ENCODE measurements around the gene PSMB3.

PSMB3 gene

DNA sequence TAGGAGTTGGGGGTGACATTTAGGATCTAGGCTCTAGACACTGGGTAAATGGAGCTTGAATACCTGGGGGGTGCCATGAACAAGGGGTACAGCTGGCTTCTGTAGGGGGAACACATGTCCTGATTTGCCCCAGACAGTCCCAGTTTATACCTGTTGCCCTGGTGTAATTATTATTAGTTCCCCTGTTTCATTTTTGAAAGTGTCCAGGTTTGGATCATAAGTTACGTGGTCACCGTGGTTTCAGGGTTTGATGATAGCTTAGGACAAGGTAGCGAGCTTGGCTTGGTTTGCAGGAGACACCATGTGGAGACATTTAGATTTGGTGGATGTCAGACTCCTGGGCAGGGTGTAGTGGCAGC, 42.0 kb upstream of the PSMB3 start:
- TF ChIP-seq POLR2A (IDR thresholded peaks at IDR 0.05; ENCODE audit: low read length) (no peak), GATA1 (IDR thresholded peaks at IDR 0.05; ENCODE audit: low read depth, low read length) (no peak)
- no peak for DNase-seq

DNA sequence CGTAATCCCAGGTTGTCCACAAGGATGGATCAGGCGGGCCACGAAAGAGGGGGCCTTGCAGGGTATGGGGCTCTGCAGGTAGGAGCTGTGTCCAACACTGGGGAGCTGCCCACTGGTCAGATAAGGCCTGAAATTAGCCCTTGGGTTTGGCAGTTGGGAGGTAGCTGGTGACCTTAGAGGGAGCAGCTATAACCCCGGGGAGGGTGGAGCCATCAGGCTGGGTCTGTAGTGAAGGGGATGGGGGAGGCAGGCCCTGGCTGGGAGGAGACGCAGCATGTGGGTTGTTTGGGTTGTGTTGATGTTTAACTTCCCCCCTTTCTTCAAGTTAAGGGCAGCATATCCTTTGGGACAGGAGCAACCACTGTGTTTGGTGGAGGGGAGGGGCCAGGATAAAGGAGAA, 41.6 kb upstream of the PSMB3 start:
- TF ChIP-seq POLR2A (IDR thresholded peaks at IDR 0.05; ENCODE audit: low read length): no peak
- no peak for TF ChIP-seq GATA1 (IDR thresholded peaks at IDR 0.05; ENCODE audit: low read depth, low read length)
- DNase-seq: no peak

DNA sequence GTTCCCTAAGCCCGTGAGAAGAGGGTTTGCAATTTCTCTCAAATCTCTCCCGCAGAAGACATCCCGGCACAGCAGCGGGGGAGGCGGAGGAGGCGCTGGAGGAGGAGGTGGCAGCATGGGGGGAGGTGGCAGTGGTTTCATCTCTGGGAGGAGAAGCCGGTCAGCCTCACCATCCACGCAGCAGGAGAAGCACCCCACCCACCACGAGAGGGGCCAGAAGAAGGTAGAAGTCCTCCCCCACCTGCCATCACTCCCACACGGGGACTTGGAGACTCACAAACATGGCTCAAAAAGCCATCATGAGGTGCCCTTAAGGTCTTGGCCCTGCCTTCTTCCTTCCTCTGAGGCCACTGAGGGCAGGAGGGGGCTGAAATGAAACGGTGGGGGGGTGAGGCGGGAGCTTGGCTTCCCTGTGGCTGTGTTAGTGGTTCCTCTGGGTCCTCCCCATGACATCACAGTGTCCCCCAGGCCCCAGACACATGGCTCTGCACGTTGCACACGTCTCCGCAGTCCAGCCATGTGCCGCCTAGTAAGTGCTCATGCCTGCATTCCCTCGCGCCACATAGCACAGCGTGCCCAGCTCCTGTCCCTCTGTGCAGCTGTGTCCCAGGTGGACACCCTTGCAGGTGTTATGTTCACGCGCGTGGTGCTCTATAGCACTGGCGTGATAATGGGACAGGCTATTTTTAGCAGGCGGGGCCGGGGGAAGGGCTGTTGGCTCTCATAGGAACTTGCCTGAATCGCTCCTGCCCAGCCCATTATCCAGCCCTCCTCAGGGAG, 40.6 kb upstream of the PSMB3 start:
- TF ChIP-seq POLR2A (IDR thresholded peaks at IDR 0.05; ENCODE audit: low read length): no peak
- TF ChIP-seq GATA1 (IDR thresholded peaks at IDR 0.05; ENCODE audit: low read depth, low read length): no peak
- no peak for DNase-seq

DNA sequence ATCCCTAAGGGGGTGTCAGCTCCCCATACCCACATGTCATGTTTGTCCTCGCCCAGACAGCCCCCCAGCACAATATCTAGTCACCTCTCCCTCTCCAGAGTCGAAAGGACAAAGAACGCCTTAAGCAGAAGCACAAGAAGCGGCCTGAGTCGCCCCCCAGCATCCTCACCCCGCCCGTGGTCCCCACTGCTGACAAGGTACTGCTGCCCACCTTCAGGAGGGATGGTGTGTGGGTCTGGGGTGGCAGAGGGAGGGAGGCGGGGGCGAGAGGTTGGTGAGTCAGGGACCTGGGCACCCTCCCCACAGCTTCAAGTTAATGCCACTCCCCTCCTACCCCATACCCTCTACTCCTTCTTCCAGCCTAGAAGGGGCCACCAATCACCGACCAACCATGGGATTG, 39.9 kb upstream of the PSMB3 start:
- no peak for DNase-seq
- TF ChIP-seq POLR2A (IDR thresholded peaks at IDR 0.05; ENCODE audit: low read length): no peak
- TF ChIP-seq GATA1 (IDR thresholded peaks at IDR 0.05; ENCODE audit: low read depth, low read length): no peak

DNA sequence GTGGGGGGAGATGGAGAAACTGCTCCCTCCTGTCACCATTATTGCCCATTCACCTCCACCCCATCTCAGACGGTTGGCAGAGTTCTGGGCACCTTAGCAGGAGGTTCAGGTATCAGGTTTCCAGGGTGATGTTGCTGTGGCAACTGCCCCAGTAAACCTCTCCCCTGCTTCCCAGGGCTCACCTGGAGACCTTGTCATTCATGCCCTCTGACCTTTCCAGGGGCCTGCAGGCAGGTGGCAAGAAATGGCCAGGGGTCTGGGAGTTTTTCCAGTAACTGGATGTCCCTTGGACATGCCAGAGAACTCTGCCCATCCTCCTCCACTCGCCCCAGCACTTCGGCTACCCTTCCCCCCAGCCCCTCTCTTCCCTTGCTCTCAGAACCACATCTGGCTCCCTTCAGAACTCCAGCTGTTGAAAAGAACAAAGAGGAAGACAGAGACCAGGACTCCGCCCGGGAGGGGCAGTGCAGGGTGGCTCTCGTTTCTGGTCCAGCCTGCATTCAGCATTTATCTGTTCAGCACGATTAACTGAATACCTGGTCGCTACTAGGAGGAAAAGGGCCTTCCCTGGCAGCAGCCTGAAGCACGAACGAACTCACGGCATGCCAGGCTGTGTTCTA, 39.0 kb upstream of the PSMB3 start:
- DNase-seq: no peak
- TF ChIP-seq POLR2A (IDR thresholded peaks at IDR 0.05; ENCODE audit: low read length) (no peak), GATA1 (IDR thresholded peaks at IDR 0.05; ENCODE audit: low read depth, low read length) (no peak)

DNA sequence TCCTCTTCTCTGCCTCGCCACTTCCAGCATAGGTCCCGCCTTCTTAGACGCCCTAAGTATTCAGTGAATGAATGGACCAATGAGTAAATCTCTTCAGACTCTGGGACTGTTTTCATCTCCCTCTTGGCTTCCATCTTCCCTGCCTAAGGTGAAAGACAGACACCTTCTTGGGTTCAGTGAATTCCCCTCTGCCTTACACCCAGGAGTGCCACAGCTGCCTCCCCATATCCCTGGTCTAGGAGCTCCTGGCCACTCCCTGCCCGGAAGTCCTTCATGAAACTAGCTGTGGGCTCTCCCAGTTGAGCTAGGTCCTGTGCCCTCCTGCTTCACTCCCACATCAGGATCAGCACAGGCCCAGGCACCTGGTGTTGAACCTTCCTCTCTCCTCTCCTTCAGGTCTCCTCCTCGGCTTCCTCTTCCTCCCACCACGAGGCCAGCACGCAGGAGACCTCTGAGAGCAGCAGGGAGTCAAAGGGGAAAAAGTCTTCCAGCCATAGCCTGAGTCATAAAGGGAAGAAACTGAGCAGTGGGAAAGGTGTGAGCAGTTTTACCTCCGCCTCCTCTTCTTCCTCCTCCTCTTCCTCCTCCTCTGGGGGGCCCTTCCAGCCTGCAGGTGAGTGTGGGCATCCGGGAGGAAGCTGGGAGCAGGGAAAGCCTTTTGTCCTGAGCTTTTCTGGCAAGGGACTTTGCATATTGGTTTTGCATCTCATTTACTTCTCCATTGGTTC, 37.2 kb upstream of the PSMB3 start:
- TF ChIP-seq GATA1 (IDR thresholded peaks at IDR 0.05; ENCODE audit: low read depth, low read length) (no peak), POLR2A (IDR thresholded peaks at IDR 0.05; ENCODE audit: low read length) (no peak)
- DNase-seq: no peak

DNA sequence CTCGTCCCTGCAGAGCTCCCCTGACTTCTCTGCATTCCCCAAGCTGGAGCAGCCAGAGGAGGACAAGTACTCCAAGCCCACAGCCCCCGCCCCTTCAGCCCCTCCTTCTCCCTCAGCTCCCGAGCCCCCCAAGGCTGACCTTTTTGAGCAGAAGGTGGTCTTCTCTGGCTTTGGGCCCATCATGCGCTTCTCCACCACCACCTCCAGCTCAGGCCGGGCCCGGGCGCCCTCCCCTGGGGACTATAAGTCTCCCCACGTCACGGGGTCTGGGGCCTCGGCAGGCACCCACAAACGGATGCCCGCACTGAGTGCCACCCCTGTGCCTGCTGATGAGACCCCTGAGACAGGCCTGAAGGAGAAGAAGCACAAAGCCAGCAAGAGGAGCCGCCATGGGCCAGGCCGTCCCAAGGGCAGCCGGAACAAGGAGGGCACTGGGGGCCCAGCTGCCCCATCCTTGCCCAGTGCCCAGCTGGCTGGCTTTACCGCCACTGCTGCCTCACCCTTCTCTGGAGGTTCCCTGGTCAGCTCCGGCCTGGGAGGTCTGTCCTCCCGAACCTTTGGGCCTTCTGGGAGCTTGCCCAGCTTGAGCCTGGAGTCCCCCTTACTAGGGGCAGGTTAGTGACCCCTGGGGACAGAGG, 36.1 kb upstream of the PSMB3 start:
- TF ChIP-seq POLR2A (IDR thresholded peaks at IDR 0.05; ENCODE audit: low read length) (no peak), GATA1 (IDR thresholded peaks at IDR 0.05; ENCODE audit: low read depth, low read length) (no peak)
- DNase-seq: no peak

DNA sequence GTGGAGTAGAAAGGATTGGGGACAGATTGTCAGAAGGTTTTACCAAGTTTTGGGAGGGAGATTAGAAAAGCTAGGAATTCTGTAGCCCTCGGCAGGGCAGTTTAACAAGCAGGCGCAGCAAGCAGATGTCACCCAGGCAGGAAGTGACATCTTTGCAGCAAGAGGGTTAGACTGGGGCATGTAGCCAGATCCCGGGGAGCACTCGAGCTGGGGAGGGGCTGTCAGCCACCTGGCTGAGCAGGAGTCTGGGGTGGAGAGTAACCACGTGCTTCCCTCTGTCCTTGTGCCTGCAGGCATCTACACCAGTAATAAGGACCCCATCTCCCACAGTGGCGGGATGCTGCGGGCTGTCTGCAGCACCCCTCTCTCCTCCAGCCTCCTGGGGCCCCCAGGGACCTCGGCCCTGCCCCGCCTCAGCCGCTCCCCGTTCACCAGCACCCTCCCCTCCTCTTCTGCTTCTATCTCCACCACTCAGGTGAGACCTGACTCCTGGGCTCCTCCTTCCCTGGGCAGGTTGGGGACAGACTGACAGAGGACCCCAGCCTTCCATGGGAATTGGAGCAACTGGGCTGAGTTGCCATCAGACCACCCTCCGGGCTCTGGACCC, 35.3 kb upstream of the PSMB3 start:
- DNase-seq: no peak
- TF ChIP-seq POLR2A (IDR thresholded peaks at IDR 0.05; ENCODE audit: low read length) (no peak), GATA1 (IDR thresholded peaks at IDR 0.05; ENCODE audit: low read depth, low read length) (no peak)

DNA sequence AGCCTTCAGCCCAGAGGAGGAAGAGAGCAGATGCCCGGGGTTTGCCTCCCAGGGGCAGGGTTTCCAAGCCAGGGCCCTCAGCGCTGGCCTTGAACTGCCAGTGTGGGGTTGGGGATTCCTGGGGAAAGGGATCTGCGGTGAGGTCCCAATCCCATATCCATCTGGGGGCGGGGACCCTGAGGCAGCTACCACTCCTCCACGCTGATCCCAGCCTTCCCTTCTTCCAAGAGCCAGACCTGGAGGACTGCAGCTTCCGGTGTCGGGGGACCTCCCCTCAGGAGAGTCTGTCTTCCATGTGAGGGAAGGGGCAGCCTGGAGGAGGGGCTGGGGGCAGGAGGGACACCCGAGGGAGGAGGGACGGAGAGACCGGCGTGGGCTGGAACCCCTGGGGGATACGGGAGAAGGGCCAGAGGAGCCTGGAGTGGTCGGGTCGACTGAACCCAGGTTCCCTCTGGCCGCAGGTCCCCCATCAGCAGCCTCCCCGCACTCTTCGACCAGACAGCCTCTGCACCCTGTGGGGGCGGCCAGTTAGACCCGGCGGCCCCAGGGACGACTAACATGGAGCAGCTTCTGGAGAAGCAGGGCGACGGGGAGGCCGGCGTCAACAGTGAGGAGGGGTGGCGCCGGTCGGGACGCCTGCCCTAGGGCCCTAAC, 33.1 kb upstream of the PSMB3 start:
- TF ChIP-seq POLR2A (IDR thresholded peaks at IDR 0.05; ENCODE audit: low read length) (no peak), GATA1 (IDR thresholded peaks at IDR 0.05; ENCODE audit: low read depth, low read length) (no peak)
- DNase-seq: no peak

DNA sequence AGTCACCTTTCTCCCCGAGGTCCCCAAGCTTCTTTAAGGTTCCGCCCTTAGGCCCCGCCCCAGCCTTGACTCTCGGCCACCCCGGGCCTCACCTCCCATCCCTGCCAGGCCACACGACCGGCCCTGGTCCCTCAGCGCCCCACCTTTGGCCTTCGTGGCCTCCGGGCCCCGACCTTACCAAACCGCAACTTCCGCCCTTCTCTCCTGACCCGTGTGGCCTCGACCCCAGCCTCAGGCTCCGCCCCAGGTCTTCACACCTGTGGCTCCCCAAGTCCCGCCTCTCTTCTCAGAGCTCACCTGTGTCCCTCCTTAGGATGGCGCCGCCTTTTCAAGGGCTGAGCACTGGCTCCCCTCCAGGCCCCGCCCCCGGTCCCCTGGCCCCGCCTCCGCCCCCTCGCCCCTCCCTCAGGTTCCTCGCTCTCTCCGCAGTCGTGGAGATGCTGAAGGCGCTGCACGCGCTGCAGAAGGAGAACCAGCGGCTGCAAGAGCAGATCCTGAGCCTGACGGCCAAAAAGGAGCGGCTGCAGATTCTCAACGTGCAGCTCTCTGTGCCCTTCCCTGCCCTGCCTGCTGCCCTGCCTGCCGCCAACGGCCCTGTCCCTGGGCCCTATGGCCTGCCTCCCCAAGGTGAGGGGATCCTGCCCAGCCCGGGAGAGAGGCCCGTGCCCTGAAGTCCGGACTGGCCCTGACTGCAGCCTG, 32.4 kb upstream of the PSMB3 start:
- no peak for TF ChIP-seq POLR2A (IDR thresholded peaks at IDR 0.05; ENCODE audit: low read length)
- DNase-seq: no peak

DNA sequence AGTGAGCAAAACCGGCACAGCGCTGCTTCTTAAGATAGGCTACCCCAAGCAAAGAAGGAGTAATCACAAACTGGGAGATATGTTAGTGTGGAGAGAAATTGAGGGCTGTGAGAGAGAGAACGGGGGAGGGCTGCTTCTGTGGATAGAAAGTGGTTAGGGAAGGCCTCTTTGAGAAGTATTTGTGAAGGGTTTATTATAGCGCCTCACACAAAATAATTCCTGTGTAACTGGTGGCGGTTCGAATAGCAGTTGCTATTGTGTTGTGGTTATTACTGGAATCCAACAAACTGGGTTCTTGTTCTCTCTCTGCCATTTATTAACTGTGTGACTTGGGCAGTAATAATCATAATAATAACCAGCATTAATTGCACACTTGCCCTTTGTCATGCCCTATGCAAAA, 31.6 kb upstream of the PSMB3 start:
- no peak for DNase-seq
- TF ChIP-seq GATA1 (IDR thresholded peaks at IDR 0.05; ENCODE audit: low read depth, low read length): no peak
- TF ChIP-seq POLR2A (IDR thresholded peaks at IDR 0.05; ENCODE audit: low read length): no peak

DNA sequence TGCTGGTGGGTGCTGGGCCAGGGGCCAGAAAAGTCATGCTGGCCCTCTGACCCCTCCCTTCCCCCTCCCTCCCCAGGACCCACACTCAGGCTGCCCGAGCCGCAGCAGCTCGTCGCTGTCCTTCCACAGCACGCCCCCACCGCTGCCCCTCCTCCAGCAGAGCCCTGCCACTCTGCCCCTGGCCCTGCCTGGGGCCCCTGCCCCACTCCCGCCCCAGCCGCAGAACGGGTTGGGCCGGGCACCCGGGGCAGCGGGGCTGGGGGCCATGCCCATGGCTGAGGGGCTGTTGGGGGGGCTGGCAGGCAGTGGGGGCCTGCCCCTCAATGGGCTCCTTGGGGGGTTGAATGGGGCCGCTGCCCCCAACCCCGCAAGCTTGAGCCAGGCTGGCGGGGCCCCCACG, 30.7 kb upstream of the PSMB3 start:
- no peak for TF ChIP-seq POLR2A (IDR thresholded peaks at IDR 0.05; ENCODE audit: low read length)
- TF ChIP-seq GATA1 (IDR thresholded peaks at IDR 0.05; ENCODE audit: low read depth, low read length): no peak
- no peak for DNase-seq
